Mesothelial cell of epicardium (in vitro differentiated cells): Measurements from ENCODE around the gene TMEM235. TPM values are rescaled to one million over a fixed set of nuclear protein-coding genes. Genes with fewer than 3 reads are reported as not detected.

Source experiments
- DNase-seq, 2 experiments: peaks; one replicate each; pipeline ENCODE4 v3.0.0; 2021; ENCODE audit warnings: low spot score in 2 of 2; ENCODE audit not compliant: unreplicated experiment in 2 of 2
- H3K27ac Mint-ChIP-seq: 2 replicates; pipeline ENCODE4 v1.8.0; 2021; ENCODE audit warnings: mixed read lengths
- H3K27me3 Mint-ChIP-seq: 2 replicates; pipeline ENCODE4 v1.8.0; 2021; ENCODE audit warnings: low read depth, mixed read lengths
- H3K36me3 Mint-ChIP-seq: 2 replicates; pipeline ENCODE4 v1.8.0; 2021; ENCODE audit warnings: mixed read lengths
- H3K4me1 Mint-ChIP-seq: 2 replicates; pipeline ENCODE4 v1.8.0; 2021; ENCODE audit warnings: mixed read lengths
- H3K4me3 Mint-ChIP-seq: 2 replicates; pipeline ENCODE4 v1.8.0; 2021; ENCODE audit warnings: mild to moderate bottlenecking, moderate library complexity, mixed read lengths
- H3K9me3 Mint-ChIP-seq: 2 replicates; pipeline ENCODE4 v1.8.0; 2021; ENCODE audit warnings: mixed read lengths
- total RNA-seq: library from RNA; stranded (reverse); gene quantifications from 3 replicates; pipeline ENCODE4 v1.2.1, GENCODE V29; 2021
- TF ChIP-seq, protein P1 (sequence below): fragments of 200-600 bp; sonication (generic); IDR thresholded peaks from one replicate; pipeline ENCODE4 v1.5.0; 2021; ENCODE audit warnings: antibody characterized with exemption; ENCODE audit not compliant: unreplicated experiment

The TMEM235 gene
- total RNA-seq, 1 donor from 2014 or later, result 1.5 TPM

DNA sequence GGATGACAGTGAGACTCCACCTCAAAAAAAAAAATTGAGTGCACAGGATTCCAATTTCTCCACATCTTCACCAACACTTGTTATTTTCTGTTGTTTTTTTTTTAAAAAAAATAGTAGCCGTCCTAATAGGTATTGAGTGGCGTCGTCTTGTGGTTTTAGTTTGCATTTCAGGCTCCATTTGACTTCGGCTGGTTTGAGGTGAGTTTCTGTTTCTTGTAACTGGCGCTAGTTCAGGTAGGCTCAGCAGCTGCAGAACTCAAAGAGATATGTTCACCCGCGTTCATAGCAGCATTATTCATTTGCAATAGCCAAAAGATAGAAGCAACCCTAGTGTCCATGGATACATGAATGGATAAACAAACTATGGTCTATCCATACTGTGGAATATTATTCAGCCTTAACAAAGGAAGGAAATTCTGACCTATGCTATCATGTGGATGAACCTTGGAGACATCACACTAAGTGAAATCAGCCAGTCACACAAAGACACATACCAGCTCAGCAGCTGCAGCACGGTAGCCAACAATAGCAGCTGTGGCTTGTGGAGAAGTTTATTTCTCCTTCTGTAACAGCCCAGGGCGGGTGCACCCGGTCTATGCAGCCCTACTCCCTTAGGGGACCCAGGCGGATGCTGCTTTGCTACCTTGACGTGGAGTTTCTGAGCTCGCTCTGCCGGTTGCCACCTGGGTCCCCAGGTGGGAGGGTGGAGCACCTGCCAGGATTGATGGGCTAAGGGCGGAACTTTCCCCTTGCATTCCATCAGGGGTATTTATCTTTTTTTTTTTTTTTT is 44.9 kb downstream of the TMEM235 start:
- Mint-ChIP-seq H3K36me3 (no peaks in the 10 kb centered on the region), H3K27me3 (no peaks in the 10 kb centered on the region), H3K9me3 (no peaks in the 10 kb centered on the region), H3K4me1 (peaks cover 29% of the 10 kb centered on the region), H3K4me3 (no peak overlapping the region), H3K27ac (no peak overlapping the region)
- DNase-seq, result no peak
- TF ChIP-seq, protein P1, sequence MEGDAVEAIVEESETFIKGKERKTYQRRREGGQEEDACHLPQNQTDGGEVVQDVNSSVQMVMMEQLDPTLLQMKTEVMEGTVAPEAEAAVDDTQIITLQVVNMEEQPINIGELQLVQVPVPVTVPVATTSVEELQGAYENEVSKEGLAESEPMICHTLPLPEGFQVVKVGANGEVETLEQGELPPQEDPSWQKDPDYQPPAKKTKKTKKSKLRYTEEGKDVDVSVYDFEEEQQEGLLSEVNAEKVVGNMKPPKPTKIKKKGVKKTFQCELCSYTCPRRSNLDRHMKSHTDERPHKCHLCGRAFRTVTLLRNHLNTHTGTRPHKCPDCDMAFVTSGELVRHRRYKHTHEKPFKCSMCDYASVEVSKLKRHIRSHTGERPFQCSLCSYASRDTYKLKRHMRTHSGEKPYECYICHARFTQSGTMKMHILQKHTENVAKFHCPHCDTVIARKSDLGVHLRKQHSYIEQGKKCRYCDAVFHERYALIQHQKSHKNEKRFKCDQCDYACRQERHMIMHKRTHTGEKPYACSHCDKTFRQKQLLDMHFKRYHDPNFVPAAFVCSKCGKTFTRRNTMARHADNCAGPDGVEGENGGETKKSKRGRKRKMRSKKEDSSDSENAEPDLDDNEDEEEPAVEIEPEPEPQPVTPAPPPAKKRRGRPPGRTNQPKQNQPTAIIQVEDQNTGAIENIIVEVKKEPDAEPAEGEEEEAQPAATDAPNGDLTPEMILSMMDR, result no peak

DNA sequence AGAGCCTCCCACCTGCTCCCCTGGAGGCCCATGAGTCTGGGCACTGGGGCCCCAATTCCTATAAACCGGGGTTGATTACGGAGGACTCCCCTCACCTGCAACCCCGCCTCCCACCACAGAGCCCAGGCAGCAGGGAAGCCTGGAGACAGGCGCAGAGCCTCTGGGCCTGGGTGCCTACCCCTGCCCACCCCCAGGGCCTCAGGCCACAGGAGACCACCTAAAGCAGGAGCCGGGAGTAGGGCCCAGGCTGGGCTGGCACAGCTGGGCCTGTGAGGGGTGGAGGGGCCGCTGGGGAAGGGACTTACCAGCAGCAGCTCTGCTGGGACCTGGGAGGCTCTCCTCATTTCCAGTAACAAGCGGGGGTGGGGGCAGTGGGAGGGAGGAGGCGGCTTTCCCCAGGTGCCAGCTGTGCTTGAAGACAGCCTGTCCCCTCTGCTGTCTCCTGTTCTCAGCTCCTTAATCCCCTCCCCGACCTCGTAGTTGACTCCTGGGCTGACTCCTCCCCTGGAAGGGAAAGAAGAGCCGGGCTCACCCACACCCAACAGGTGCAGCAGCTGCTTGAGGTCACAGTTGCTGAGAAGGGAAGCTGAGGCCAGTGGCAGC is 46.8 kb downstream of the TMEM235 start:
- no peak for DNase-seq
- no peaks in the 10 kb centered on the region for H3K27me3 Mint-ChIP-seq
- no peaks in the 10 kb centered on the region for H3K9me3 Mint-ChIP-seq
- no peaks in the 10 kb centered on the region for H3K36me3 Mint-ChIP-seq
- peaks cover 13% of the 10 kb centered on the region for H3K4me1 Mint-ChIP-seq
- TF ChIP-seq, protein P1, result no peak
- no peak overlapping the region for H3K27ac Mint-ChIP-seq
- no peak overlapping the region for H3K4me3 Mint-ChIP-seq

DNA sequence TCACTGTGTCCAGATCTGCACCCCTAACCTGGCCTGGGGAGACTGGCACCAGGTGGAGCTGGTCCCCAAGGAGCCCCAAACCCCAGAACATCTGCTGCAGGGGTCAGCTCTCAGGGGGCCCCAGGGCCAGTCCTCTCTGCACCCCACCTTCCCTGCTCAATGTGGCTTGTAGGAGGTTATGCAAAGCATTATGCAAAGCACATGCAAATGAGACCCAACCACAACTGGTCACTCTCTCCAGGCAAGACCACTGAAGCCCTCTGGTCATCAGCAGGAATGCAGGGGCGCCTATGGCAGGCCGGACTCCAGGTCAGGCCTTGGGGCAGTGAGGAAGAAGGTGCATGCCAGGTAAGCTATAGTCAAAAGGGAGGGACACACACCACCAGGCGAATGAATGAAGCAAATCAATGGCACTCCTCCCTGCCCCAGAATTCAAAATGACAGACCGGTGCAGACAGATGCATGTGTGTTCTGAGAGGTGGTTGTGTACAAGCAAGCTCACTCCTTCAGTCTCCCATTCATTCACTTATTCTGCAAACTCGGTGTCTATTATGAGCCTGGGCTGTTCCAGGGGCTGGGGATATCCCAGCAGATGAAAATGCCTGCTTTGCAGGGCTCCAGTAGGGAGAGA is 48.0 kb downstream of the TMEM235 start:
- Mint-ChIP-seq H3K36me3 (no peaks in the 10 kb centered on the region), H3K4me3 (no peak overlapping the region), H3K27ac (no peak overlapping the region), H3K27me3 (no peaks in the 10 kb centered on the region), H3K9me3 (no peaks in the 10 kb centered on the region), H3K4me1 (peaks cover 13% of the 10 kb centered on the region)
- TF ChIP-seq, protein P1, result no peak
- DNase-seq, result no peak

DNA sequence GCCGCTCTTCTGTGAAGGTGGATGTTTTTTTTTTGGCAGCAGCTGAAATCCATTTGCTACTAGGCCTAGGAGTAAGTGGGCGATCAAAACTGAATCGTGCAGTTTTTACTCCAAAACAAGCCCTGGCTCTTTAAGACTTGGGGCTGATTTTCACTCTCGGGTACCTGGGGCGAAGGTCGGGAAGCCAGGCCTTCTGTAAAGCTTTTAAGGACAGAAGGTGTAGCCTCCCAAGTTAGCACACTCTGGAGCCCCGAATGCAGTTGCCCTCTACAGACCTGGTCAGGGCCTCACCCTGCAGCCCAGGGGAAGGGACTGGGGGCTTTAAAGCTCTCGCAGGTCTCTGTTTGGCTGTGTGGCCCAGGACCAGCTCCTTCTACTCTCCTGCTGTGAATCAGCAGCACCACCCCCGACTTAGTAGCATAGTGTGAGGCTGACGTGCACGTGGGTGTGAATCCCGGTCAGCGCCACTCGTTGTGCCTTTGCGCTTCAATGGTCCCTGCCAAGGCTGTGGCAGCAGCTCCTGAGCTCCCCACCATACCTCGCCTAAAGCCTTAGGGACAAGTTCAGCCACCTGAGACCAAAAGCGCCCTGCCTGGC is 49.9 kb downstream of the TMEM235 start:
- H3K4me1 Mint-ChIP-seq, result peaks cover 13% of the 10 kb centered on the region
- no peaks in the 10 kb centered on the region for H3K36me3 Mint-ChIP-seq
- H3K9me3 Mint-ChIP-seq, result no peaks in the 10 kb centered on the region
- H3K27me3 Mint-ChIP-seq, result no peaks in the 10 kb centered on the region
- H3K4me3 Mint-ChIP-seq, result no peak overlapping the region
- DNase-seq, result no peak
- TF ChIP-seq, protein P1, result no peak
- peak overlapping the region; percentile 12 for H3K27ac Mint-ChIP-seq

DNA sequence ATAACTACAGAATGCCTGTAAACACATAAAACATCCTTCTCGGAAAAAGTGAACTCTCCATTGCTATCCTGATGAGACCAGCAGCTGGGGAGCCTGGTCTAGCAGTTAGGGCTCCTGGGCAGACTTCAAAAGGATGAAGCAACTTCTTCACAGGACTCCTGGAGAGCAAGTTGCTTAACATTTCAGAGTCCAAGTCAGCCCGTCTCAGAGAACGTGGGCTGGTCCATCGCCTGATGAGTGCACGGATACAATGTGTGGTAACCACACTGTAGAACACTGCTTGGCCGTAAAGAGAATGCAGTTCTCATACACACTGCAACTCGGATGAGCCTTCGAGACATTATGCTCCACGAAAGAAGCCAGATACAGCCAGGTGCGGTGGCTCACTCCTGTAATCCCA is 52.7 kb downstream of the TMEM235 start:
- Mint-ChIP-seq H3K4me1 (peaks cover 6% of the 10 kb centered on the region), H3K36me3 (no peaks in the 10 kb centered on the region), H3K9me3 (no peaks in the 10 kb centered on the region), H3K27me3 (no peaks in the 10 kb centered on the region), H3K4me3 (no peak overlapping the region), H3K27ac (no peak overlapping the region)
- no peak for DNase-seq
- TF ChIP-seq, protein P1, result no peak
